Bronchial epithelial cell (primary cell): ENCODE data around the gene ATP6V1G3. TPM values are rescaled to one million over a fixed set of nuclear protein-coding genes. Genes with fewer than 3 reads are reported as not detected.
A peak's percentile ranks its signal among the peaks of the same experiment; 100 is the strongest.

Experiments
- DNase-seq: peaks from one replicate; pipeline ENCODE4 v3.0.0-alpha.2; 2010; ENCODE audit warnings: low read depth
- FAIRE-seq: peaks from 2 replicates; lab custom pipeline; 2011; peaks lifted over from hg19 to GRCh38; lab: Jason Lieb, UNC
- H3K27me3 ChIP-seq: 2 replicates; pipeline ENCODE4 v1.5.1; 2011; ENCODE audit warnings: low read length; ENCODE audit not compliant: control insufficient read depth, insufficient read depth
- H3K36me3 ChIP-seq: 2 replicates; pipeline ENCODE4 v1.5.1; 2011; ENCODE audit warnings: low read length; ENCODE audit not compliant: control insufficient read depth, insufficient read depth
- H3K4me3 ChIP-seq: 2 replicates; pipeline ENCODE4 v1.5.1; 2011; ENCODE audit warnings: mild to moderate bottlenecking, low read depth, low read length, control low read depth
- total RNA-seq: library from RNA; depleted of rRNA; stranded (reverse); fragments of >200 nt; gene quantifications from 2 replicates; pipeline ENCODE4 v1.2.1, GENCODE V29; 2014
- TF ChIP-seq, protein P1 (sequence below): IDR thresholded peaks from 2 replicates; pipeline ENCODE4 v1.5.1; 2011; ENCODE audit warnings: mild to moderate bottlenecking, moderate library complexity, low read length, control low read depth, inconsistent platforms; ENCODE audit not compliant: insufficient read depth, severe bottlenecking

ATP6V1G3 gene
- total RNA-seq, 1 donor from 2014 or later = not detected

DNA sequence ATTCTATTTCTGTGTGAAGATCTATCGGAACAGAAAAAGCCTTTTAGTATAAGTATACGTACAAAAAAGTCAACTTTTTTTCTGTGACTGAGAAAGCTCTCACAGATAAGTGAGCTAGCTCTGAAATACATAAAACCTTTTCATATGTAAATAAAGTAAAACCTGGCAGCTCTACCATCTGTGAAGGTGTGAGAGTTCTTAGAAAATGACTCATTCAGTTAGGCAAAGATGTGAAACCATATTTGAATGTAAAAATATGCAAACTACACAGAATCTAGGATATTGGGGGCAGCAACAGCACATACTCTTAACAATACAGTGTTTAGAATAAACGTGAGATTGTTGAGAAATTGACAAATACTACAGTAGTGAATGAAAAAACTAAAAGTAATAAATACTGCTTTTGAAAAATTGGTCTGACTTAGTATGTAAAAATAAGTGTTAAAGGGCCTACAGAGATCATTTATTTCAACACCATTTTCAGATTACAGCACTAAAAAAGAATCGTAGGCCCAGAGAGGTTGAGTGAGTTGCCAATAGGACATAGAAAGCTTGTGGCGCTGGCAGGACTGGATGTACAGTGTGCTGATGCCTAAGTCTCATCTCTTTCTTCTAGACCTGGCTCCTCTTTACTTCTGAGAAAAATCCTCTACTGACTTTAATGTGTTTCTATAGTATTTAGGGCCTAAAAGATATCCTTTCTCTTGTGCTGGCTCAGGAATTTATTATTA lies 19.8 kb downstream of the ATP6V1G3 start:
- no peaks in the 10 kb centered on the region for H3K27me3 ChIP-seq
- TF ChIP-seq, protein P1, sequence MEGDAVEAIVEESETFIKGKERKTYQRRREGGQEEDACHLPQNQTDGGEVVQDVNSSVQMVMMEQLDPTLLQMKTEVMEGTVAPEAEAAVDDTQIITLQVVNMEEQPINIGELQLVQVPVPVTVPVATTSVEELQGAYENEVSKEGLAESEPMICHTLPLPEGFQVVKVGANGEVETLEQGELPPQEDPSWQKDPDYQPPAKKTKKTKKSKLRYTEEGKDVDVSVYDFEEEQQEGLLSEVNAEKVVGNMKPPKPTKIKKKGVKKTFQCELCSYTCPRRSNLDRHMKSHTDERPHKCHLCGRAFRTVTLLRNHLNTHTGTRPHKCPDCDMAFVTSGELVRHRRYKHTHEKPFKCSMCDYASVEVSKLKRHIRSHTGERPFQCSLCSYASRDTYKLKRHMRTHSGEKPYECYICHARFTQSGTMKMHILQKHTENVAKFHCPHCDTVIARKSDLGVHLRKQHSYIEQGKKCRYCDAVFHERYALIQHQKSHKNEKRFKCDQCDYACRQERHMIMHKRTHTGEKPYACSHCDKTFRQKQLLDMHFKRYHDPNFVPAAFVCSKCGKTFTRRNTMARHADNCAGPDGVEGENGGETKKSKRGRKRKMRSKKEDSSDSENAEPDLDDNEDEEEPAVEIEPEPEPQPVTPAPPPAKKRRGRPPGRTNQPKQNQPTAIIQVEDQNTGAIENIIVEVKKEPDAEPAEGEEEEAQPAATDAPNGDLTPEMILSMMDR = no peak
- no peaks in the 10 kb centered on the region for H3K36me3 ChIP-seq
- peak; percentile 73 for DNase-seq
- no peak for FAIRE-seq
- H3K4me3 ChIP-seq = no peak overlapping the region

DNA sequence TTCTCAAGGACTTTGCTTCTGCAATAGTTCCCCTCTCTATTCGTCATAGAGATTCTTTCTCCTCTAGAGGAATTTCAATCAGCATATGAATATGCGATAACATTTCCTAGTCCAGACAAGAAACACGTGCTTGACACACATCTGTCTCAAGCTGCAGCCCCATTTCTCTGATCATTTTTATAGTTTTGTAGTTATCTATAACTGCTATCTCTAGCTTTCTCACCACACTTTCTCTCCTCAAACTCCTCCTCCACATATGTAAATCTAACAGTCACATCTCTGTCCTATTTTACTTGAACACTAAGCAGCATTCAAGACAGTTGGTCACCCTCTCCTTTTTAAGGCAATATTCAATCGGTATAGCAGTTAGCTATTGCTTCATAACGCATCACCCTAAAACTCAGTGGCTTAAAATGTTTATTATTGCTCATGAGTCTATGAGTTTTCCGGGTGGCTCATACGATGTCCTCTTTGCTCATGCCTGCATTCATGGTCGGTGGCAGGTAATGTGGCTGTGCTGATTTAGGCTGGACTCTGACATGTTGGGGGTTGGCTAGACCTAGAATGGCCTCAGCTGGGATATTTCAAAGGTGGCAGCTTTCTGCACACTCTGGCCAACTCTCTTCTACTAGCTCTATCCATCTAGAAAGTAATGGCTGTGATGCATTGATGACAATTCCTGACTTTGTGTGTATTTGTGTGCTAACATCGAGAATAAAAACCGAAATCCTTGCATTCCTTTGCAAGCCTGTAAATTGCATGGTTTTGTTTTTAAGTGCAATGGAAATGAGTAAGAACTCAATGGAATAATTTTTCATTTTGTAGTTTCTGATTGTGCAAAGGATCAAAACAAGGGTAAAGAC lies 20.6 kb downstream of the ATP6V1G3 start:
- no peak for DNase-seq
- Histone ChIP-seq H3K27me3 (no peaks in the 10 kb centered on the region), H3K36me3 (no peaks in the 10 kb centered on the region), H3K4me3 (no peak overlapping the region)
- TF ChIP-seq, protein P1 = no peak
- no peak for FAIRE-seq

DNA sequence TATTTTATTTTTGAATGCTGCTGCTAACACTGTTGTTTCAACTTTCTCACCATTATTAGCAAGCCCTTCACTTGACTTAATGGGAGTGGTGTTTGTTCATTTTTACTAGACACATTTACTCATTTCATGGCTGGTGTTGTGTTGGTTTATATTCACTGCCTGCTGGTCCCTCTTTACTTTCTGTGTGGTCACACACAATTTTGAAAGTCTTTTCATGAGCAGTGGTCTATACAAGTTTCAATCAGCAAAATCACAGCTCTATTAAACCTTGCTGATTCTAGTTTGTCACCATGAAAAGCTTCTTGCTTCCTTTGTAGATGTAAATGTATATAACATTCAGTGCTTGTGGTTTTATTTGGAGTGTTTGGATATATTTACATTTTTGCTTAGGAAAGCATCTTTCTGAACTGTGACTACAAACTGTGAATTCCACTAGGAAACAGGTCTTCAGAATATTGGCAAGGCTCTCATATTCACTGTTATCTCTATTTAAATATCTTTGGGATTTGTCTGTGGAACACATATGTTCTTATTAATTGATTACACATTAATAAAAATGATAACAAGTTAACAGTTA lies 22.8 kb downstream of the ATP6V1G3 start:
- DNase-seq = no peak
- H3K4me3 ChIP-seq = no peak overlapping the region
- FAIRE-seq = no peak
- H3K36me3 ChIP-seq = no peaks in the 10 kb centered on the region
- TF ChIP-seq, protein P1 = no peak
- H3K27me3 ChIP-seq = no peaks in the 10 kb centered on the region

DNA sequence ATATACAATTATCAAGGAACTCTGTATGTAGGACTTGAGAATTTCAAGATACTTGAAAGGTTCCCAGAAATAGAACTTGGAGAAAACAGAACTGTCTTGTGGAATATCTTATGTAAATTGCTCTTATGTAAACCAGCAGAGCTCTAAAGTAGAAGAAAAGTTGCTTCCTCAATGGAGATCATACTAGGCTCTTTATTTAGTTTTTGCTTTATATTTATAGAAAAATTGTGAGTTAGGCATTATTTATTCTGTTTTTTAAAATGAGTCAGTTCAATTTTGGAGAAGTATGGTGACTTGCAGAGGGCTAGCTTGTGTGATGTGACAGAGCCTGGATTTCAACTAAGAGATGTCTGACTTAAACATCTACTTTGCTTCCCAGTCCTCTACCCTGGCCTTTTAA lies 40.4 kb downstream of the ATP6V1G3 start:
- TF ChIP-seq, protein P1 = no peak
- H3K27me3 ChIP-seq = no peaks in the 10 kb centered on the region
- H3K4me3 ChIP-seq = no peak overlapping the region
- no peak for FAIRE-seq
- no peak for DNase-seq
- no peaks in the 10 kb centered on the region for H3K36me3 ChIP-seq

DNA sequence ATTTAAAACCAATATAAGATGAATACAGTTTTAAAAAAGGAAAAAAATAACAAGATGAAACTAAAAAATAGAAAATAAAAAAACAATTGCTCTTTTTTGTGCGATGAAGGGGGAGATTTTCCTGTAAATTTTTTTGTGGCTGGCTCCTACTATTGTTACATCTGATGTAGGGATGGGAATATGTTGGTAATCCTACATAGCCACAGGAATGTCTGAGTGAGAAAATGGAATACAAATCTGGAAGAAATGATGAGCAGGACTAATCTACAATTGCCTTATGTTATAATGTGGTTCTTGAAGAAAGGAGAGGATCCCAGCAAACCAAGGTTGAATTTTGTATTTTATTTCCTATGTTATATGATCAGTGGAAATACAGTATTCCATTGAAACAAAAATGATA lies 40.9 kb downstream of the ATP6V1G3 start:
- Histone ChIP-seq H3K27me3 (no peaks in the 10 kb centered on the region), H3K36me3 (no peaks in the 10 kb centered on the region), H3K4me3 (no peak overlapping the region)
- no peak for DNase-seq
- TF ChIP-seq, protein P1 = no peak
- FAIRE-seq = no peak
